NCI-H510A (cell line): ENCODE measurements around the gene SNAI1.
A peak's percentile ranks its signal among the peaks of the same experiment; 100 is the strongest.
"Not testable (repeated sequence)": the region's sequence is repeated elsewhere in the genome, so short reads cannot be mapped to it uniquely, and the experiment has no call there.

ENCODE experiments used
- DNase-seq: peaks from one replicate; lab custom pipeline; 2025; lab: John Stamatoyannopoulos, UW

SNAI1 gene

GRCh38 chr20:49964964-49965780 lies 17.6 kb upstream of the SNAI1 start:
- DNase-seq, result peak; percentile 25

GRCh38 chr20:49965781-49966305 lies 16.9 kb upstream of the SNAI1 start:
- no peak for DNase-seq

- no peak for DNase-seq
These were observed 15.9 kb upstream of the SNAI1 start for GRCh38 chr20:49966861-49967260.

GRCh38 chr20:49969234-49969633 lies 13.5 kb upstream of the SNAI1 start:
- no peak for DNase-seq

- DNase-seq, result no peak
These were observed 12.8 kb upstream of the SNAI1 start for GRCh38 chr20:49969946-49970345.

- no peak for DNase-seq
These were observed 12.3 kb upstream of the SNAI1 start for GRCh38 chr20:49970498-49970897.

- DNase-seq, result no peak
These were observed 8.8 kb upstream of the SNAI1 start for GRCh38 chr20:49973981-49974380.

GRCh38 chr20:49976542-49976941 lies 6.2 kb upstream of the SNAI1 start:
- DNase-seq, result no peak

- DNase-seq, result not testable (repeated sequence)
These were observed 5.0 kb upstream of the SNAI1 start for GRCh38 chr20:49977740-49978139.

- DNase-seq, result no peak
These were observed 4.1 kb upstream of the SNAI1 start for GRCh38 chr20:49978685-49979029.

GRCh38 chr20:49979030-49979832 lies 3.5 kb upstream of the SNAI1 start:
- peak; percentile 53 for DNase-seq

GRCh38 chr20:49980140-49981008 lies 2.4 kb upstream of the SNAI1 start:
- no peak for DNase-seq

GRCh38 chr20:49981218-49982071 lies 1.3 kb upstream of the SNAI1 start:
- DNase-seq, result no peak

- DNase-seq, result no peak
These were observed 771 bp upstream of the SNAI1 start for GRCh38 chr20:49982072-49982345.

GRCh38 chr20:49983123-49983847 lies 505 bp downstream of the SNAI1 start:
- no peak for DNase-seq

- no peak for DNase-seq
These were observed 1.1 kb downstream of the SNAI1 start for GRCh38 chr20:49983848-49984408.

- no peak for DNase-seq
These were observed 1.8 kb downstream of the SNAI1 start for GRCh38 chr20:49984426-49985153.

GRCh38 chr20:49985157-49985556 lies 2.4 kb downstream of the SNAI1 start:
- no peak for DNase-seq

- DNase-seq, result no peak
These were observed 2.8 kb downstream of the SNAI1 start for GRCh38 chr20:49985617-49986016.

GRCh38 chr20:49986049-49986448 lies 3.3 kb downstream of the SNAI1 start:
- no peak for DNase-seq
